Measurements from ENCODE around the gene ERGIC1. TPM values are rescaled to one million over a fixed set of nuclear protein-coding genes. Genes with fewer than 3 reads are reported as not detected.
A peak's percentile ranks its signal among the peaks of the same experiment; 100 is the strongest.

The ERGIC1 gene
- total and polyA plus RNA-seq, 10 of the 15 experiments (the other 5 are each of a cell fraction or from before 2014, with no cell fraction given), result 8.8 to 104 (median 76.3) TPM

GRCh38 chr5:172806897-172807672, 27.0 kb upstream of the ERGIC1 start (continued):
- TF ChIP-seq EZH2 (IDR thresholded peaks at IDR 0.05; ENCODE audit: borderline replicate concordance, control insufficient read depth, low read depth, low read length), result no peak
- TF ChIP-seq ASH2L (IDR thresholded peaks at IDR 0.05; ENCODE audit: borderline replicate concordance, low read depth), result no peak
- TF ChIP-seq STAT3 (IDR thresholded peaks at IDR 0.05; ENCODE audit: low read depth, low read length), result no peak
- TF ChIP-seq JUNB (IDR thresholded peaks at IDR 0.05), result peak; percentile 78
- no peak for TF ChIP-seq YBX1 (IDR thresholded peaks at IDR 0.05)
- no peak for TF ChIP-seq IRF3 (IDR thresholded peaks at IDR 0.05)
- no peak for TF ChIP-seq ZNF207 (IDR thresholded peaks at IDR 0.05; ENCODE audit: borderline replicate concordance)
- peak; percentile 50 for TF ChIP-seq MEF2B (IDR thresholded peaks at IDR 0.05; ENCODE audit: partially characterized antibody, poor library complexity, severe bottlenecking)
- no peak for TF ChIP-seq MYB (IDR thresholded peaks at IDR 0.05; ENCODE audit: borderline replicate concordance, low read depth, low read length)
- TF ChIP-seq ZBTB40 (IDR thresholded peaks at IDR 0.05; ENCODE audit: borderline replicate concordance), result no peak
- TF ChIP-seq CBX3 (IDR thresholded peaks at IDR 0.05; ENCODE audit: borderline replicate concordance, low read depth), result no peak
- peak; percentile 89; the same call in 1 of the 2 replicates for TF ChIP-seq CREM (IDR thresholded peaks at IDR 0.05; ENCODE audit: low read depth)
- 0 out of 2 replicates have a peak, but pooled peaks have one; percentile 46 for TF ChIP-seq SMARCA5 (IDR thresholded peaks at IDR 0.05)
- TF ChIP-seq SREBF1 (IDR thresholded peaks at IDR 0.05; ENCODE audit: low read length), result no peak
- TF ChIP-seq EED (IDR thresholded peaks at IDR 0.05; ENCODE audit: low read depth), result no peak; the same call in 1 of the 2 replicates
- TF ChIP-seq CEBPB (IDR thresholded peaks at IDR 0.05; ENCODE audit: borderline replicate concordance in 1 of 2, low read depth in 2 of 2, low read length in 2 of 2), result no peak
- no peak for TF ChIP-seq YY1 (IDR thresholded peaks at IDR 0.05; ENCODE audit: low read depth, low read length)
- TF ChIP-seq IRF5 (IDR thresholded peaks at IDR 0.05; ENCODE audit: borderline replicate concordance), result no peak
- TF ChIP-seq MXI1 (IDR thresholded peaks at IDR 0.05; ENCODE audit: low read depth, low read length), result no peak
- no peak for TF ChIP-seq WRNIP1 (IDR thresholded peaks at IDR 0.05; ENCODE audit: borderline replicate concordance, low read depth, low read length)
- TF ChIP-seq ZNF24 (IDR thresholded peaks at IDR 0.05), result no peak
- no peak for TF ChIP-seq RAD51 (IDR thresholded peaks at IDR 0.05)
- TF ChIP-seq LARP7 (IDR thresholded peaks at IDR 0.05), result no peak
- TF ChIP-seq KLF5 (IDR thresholded peaks at IDR 0.05; ENCODE audit: partially characterized antibody), result no peak
- no peak for TF ChIP-seq TARDBP (IDR thresholded peaks at IDR 0.05; ENCODE audit: borderline replicate concordance)
- TF ChIP-seq SP1 (IDR thresholded peaks at IDR 0.05; ENCODE audit: low read depth, low read length), result peak; percentile 39
